Fibroblast of the aortic adventitia (primary cell): ENCODE measurements around the gene CCSAP. TPM values are rescaled to one million over a fixed set of nuclear protein-coding genes. Genes with fewer than 3 reads are reported as not detected.
"Not testable (repeated sequence)": the region's sequence is repeated elsewhere in the genome, so short reads cannot be mapped to it uniquely, and the experiment has no call there.

ENCODE experiments used
- DNase-seq: peaks from one replicate; pipeline ENCODE4 v3.0.0-alpha.2; 2010; ENCODE audit warnings: low read depth
- H3K4me3 ChIP-seq: 2 replicates; pipeline ENCODE4 v1.5.1; 2011; ENCODE audit warnings: low read depth, mild to moderate bottlenecking, control low read depth, low read length, moderate library complexity
- CTCF ChIP-seq: IDR thresholded peaks from 2 replicates; pipeline ENCODE4 v1.5.1; 2011; ENCODE audit warnings: mild to moderate bottlenecking, low read length, control low read depth, inconsistent platforms; ENCODE audit not compliant: insufficient read depth
- total RNA-seq: library from RNA; depleted of rRNA; stranded (reverse); fragments of >200 nt; gene quantifications from 2 replicates; pipeline ENCODE4 v1.2.3, GENCODE V29; 2012; ENCODE audit warnings: low replicate concordance

The CCSAP gene
- total RNA-seq, 1 donor: 5.3 TPM

- no peak for DNase-seq
- H3K4me3 ChIP-seq: no peak overlapping the region
- TF ChIP-seq CTCF: no peak
Measured at GRCh38 chr1:229383188-229383587, 40.3 kb upstream of the CCSAP start.

- TF ChIP-seq CTCF: no peak
- no peak for DNase-seq
- no peak overlapping the region for H3K4me3 ChIP-seq
Measured at GRCh38 chr1:229381234-229381633, 38.4 kb upstream of the CCSAP start.

- H3K4me3 ChIP-seq: no peak overlapping the region
- no peak for TF ChIP-seq CTCF
- DNase-seq: no peak
Measured at GRCh38 chr1:229380536-229381160, 37.8 kb upstream of the CCSAP start.

GRCh38 chr1:229379846-229380245 is 37.0 kb upstream of the CCSAP start:
- no peak overlapping the region for H3K4me3 ChIP-seq
- DNase-seq: peak; percentile 4
- TF ChIP-seq CTCF: no peak

- TF ChIP-seq CTCF: peak; percentile 13
- no peak overlapping the region for H3K4me3 ChIP-seq
- DNase-seq: no peak
Measured at GRCh38 chr1:229378586-229379367, 35.9 kb upstream of the CCSAP start.

GRCh38 chr1:229378035-229378434 is 35.2 kb upstream of the CCSAP start:
- H3K4me3 ChIP-seq, DNase-seq: not testable (repeated sequence)

GRCh38 chr1:229377429-229377828 is 34.6 kb upstream of the CCSAP start:
- DNase-seq: no peak
- TF ChIP-seq CTCF: no peak
- H3K4me3 ChIP-seq: no peak overlapping the region
